HG02759 (cell line): Measurements from ENCODE around the gene ISOC2.
"Not testable (repeated sequence)": the region's sequence is repeated elsewhere in the genome, so short reads cannot be mapped to it uniquely, and the experiment has no call there.

ENCODE experiments used
- ATAC-seq: cut with Tn5 transposase; IDR thresholded peaks from one replicate; pipeline ENCODE4 v1.9.1; 2021; ENCODE audit warnings: mild to moderate bottlenecking, moderate library complexity; ENCODE audit not compliant: unreplicated experiment

The ISOC2 gene

DNA sequence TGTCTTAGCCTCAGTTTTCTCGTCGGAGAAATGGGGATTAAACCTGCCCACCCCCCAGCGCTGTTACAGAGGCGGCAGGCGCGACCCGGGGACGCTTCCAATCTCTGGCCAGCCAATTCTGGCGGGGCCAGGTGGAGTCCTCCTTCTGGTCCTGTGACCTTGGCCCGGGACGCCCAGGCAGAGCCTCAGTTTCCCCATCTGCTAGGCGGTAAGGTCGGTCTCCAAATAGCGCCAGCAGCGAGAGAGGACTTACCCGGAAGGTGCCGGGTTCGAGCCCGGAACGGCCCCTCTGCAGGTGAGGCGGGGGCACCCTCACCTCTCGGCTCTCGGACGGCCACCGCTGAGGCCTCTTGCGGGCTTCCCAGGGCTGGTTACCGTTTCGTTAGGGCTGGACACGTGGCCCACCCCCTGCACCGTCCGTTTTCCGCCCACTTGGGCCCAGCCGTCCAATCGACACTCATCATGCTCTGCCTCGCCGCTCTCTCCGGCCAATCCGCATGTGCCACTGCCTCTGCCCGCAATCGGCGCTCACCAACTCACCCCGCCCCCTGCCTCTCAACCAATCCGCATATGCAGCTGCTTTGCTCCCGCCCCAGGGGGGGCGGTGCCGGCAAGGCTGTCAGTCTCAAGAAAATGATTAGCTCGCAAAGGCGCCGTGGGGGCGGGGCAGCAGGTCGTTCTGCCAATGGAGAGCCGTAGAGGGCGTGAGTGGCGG lies at the start of gene ISOC2:
Gene ISOC2, minus strand, starts transcription at position 384 of the 715 bp plus-strand sequence. CDS start 5,156 bp downstream, outside the sequence.
- peak; percentile 92 for ATAC-seq

DNA sequence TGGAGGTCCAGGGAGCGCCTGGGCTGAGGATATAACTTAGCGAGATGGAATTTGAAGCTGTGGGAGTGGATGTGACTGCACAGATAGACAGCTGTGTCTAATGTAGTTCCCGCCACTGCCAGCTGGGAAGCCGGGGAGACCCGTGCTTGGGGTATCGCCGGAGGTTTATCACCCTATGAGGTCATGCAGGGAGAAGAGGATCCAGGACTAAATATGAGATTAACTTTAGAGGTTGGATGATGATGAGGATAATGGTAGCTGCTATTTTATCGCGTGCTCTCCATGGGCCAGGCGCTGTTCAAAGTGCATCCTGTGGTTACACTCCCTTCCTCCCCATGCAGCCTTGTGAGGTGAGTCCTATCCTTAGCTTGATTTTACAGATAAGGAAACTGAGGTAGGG lies 46.7 kb upstream of the ISOC2 start:
- ATAC-seq: no peak

- no peak for ATAC-seq
Measured at GRCh38 chr19:55504981-55505380, 43.5 kb upstream of the ISOC2 start.

- no peak for ATAC-seq
Measured at GRCh38 chr19:55504252-55504603, 42.8 kb upstream of the ISOC2 start.

DNA sequence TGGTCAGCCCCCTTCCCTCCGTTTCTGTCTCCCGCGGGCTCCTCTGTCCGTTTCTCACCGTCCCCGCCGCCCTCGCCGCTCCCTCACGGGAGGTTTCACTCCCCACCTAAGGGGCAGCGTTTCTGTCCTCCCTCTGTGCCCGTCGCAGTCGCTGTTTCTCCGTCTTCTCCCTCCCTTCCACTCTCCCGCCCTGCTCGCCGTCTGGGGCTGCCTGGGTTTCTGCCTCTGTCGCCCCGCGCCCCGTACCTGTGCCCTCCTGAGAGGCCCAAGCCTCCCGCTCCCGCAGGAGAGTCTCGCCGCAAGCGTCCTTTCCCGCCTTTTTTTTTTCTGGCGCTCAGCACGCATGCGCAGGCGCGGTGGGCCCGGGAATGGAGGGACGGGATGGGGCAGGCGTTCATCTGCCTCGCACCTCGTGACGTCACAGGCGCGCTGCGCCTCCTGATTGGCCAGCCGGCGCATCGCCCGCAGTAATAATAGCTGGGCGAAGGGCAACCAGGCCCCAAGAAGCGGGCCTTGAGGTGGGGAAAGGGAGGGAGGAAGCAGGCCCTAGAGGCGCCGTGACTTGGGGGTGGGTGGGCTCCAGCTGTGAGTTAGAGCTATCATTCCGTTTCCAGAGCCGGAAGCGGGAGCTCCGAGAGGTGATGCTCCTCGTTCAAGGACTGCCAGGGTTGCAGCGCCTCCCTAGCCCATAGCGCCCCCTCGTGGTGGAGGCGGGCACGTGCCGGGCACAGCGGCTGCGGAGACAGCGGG lies 42.2 kb upstream of the ISOC2 start:
- peak; percentile 97 for ATAC-seq

DNA sequence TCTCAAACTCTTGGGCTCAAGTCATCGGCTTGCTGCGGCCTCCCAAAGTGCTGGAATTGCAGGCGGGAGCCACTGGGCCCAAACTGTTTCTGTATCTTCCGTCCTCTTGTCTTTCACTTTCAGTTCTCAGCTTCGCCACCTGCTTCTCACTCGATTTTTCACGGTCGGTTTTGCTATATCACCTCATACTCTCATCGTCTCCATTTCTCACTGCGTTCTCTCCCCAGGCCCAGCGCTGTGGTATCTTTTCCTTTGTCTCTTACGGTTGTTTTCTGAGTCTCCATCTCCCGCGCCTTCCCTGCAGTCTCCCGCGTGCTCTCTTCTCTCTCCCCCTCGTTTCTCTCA lies 41.7 kb upstream of the ISOC2 start:
- ATAC-seq: no peak

DNA sequence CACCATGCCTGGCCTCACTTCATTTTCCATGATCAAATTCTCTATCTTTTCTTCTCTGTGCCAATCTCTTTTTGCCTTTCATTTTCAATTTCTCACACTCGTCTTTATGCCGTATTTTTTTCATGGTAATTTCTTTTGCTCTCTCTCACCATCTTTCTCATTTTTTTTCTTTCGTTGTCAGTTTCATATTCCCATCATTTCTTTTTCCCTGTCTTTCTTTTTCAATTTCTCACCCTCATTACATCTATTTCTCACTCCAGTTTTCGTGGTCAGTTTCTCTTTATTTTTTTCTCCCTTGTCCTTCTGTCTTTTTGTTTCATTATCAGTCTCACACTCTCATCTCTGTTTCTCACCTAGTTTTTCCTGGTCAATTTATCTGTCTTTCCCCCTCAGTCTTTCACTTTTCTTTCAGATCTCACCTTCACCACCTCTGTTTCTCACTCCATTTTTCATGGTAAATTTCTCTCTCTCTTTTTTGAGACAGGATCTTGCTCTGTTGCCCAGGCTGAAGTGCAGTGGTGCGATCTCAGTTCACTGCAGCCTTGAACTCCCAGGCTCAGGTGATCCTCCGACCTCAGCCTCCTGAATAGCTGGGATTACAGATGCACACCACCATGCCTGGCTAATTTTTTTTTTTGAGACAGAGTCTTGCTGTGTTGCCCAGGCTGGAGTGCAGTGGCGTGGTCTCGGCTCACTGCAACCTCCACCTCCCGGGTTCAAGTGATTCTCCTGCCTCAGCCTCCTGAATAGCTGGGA lies 40.9 kb upstream of the ISOC2 start:
- no peak for ATAC-seq

DNA sequence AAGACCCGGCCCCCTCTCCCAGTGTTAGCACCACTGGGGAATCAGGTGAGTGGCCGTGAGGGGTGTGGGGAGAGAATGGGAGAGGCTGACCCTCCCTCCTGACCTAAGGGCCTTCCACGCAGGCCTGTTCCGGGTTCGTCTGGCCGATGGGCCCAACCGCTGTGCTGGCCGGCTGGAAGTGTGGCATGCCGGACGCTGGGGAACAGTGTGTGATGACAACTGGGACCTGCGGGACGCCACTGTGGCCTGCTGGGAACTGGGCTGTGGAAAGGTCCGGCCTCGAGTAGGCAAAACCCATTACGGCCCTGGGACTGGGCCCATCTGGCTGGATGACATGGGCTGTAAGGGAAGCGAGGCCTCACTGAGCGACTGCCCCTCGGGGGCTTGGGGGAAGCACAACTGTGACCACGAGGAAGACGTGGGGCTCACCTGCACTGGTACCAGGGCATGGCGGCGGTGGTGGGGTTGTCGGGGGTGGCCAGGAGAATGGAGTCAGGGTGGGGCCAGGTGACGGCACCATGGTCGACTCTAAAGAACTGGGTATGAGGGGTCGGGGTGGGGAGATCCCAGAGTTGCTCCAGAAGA lies 39.0 kb upstream of the ISOC2 start:
- no peak for ATAC-seq

DNA sequence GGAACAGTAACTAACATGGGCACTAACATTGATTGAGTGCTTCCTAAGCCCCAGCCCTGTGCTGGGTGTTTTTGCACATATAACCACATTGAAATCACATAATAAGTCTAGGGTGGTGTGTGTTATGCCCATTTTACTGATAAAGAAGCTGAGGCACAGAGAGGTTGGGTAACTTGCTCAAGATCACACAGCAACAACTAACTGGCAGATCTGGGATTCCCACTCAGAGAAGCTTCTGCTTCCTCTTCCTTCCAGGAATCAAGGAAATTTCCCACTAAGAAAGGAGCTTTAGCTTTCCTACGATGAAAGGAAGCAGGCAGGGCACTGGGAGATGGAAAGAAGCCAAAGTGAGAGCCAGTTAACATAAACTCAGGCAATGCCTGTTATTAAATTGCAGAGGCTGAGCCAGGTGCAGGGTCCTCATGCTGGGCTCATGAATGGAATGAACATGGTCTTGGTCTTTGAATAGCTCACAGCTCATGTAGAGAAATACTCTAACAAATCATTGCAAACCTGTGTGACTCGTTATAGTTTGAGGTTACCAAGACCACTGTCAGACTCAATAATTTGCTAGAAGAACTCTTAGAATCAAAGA lies 36.9 kb upstream of the ISOC2 start:
- ATAC-seq: no peak

DNA sequence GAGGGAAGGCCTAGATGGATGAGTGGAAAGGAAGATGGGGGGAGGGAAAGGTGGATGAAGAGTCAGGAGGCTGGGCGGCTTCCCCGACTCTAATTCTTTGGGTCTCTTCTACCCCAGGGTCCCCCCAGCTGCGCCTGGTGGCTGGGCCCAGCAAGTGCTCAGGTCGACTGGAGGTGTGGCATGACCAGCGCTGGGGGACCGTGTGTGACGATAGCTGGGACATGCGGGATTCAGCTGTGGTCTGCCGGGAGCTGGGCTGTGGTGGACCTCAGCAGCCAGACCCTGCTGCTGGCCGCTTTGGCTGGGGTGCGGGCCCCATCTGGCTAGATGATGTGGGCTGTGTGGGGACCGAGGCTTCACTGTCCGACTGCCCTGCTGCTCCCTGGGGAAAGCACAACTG lies 36.3 kb upstream of the ISOC2 start:
- ATAC-seq: no peak

GRCh38 chr19:55496820-55497219 lies 35.4 kb upstream of the ISOC2 start:
- not testable (repeated sequence) for ATAC-seq

- no peak for ATAC-seq
Measured at GRCh38 chr19:55495646-55496349, 34.4 kb upstream of the ISOC2 start.

- ATAC-seq: no peak
Measured at GRCh38 chr19:55494172-55494761, 32.8 kb upstream of the ISOC2 start.

GRCh38 chr19:55493645-55494171 lies 32.3 kb upstream of the ISOC2 start:
- no peak for ATAC-seq

- ATAC-seq: no peak
Measured at GRCh38 chr19:55493052-55493644, 31.7 kb upstream of the ISOC2 start.

DNA sequence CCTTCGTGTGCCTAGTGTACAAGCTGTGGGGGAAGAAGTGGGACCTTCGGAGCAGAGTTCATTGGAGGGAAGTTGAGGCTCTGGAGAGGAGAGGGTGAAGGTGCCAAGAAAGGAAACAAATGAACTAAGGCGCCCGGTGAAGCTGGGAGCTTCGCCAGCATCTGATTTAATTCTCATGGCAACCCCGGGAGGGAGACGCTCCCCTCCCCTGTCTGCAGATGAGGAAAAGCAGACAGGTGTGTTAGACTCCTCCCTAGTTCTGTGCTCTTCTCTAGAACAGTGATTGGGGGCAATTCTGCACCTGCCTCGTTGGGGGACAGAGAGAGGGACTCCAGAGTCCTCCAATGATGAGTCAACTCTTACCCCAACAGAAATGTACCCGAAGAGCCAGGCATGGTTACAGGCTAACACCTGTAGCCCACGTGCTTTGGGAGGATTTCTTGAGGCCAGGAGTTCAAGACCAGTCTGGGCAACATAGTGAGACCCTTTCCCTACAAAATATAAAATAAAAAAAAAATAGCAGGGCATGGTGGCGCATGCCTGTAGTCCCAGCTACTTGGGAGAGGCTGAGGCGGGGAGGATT lies 31.0 kb upstream of the ISOC2 start:
- no peak for ATAC-seq

GRCh38 chr19:55491546-55492360 lies 30.3 kb upstream of the ISOC2 start:
- no peak for ATAC-seq
